Neural cell (in vitro differentiated cells): ENCODE data around the gene COL15A1. TPM values are rescaled to one million over a fixed set of nuclear protein-coding genes. Genes with fewer than 3 reads are reported as not detected.
"Not testable (repeated sequence)": the region's sequence is repeated elsewhere in the genome, so short reads cannot be mapped to it uniquely, and the experiment has no call there.

ENCODE experiments used
- H2AFZ ChIP-seq: fragments of 200-600, 300-800 bp; sonication (generic), shearing (Covaris generic); 2 replicates; pipeline ENCODE4 v1.6.0; 2014; ENCODE audit warnings: low read depth, mild to moderate bottlenecking, antibody characterized with exemption, low read length, moderate library complexity
- H3F3A ChIP-seq: fragments of 200-600 bp; shearing (Covaris generic); 2 replicates; pipeline ENCODE4 v1.6.1; 2016; ENCODE audit warnings: mild to moderate bottlenecking, moderate library complexity, mixed read lengths, antibody characterized with exemption, low read length; ENCODE audit not compliant: insufficient read depth, poor library complexity, severe bottlenecking
- H3K27ac ChIP-seq: fragments of 200-600, 300-800 bp; sonication (generic), shearing (Covaris generic); 2 replicates; pipeline ENCODE4 v1.5.1; 2014; ENCODE audit warnings: mild to moderate bottlenecking, low read length, moderate library complexity
- H3K27me3 ChIP-seq: fragments of 300-800, 200-600 bp; sonication (generic), shearing (Covaris generic); 2 replicates; pipeline ENCODE4 v1.6.0; 2014; ENCODE audit warnings: mild to moderate bottlenecking, low read depth, low read length, moderate library complexity; ENCODE audit not compliant: insufficient read depth
- H3K36me3 ChIP-seq: fragments of 300-800, 200-600 bp; sonication (generic), shearing (Covaris generic); 2 replicates; pipeline ENCODE4 v1.5.1; 2014; ENCODE audit warnings: mild to moderate bottlenecking, antibody characterized with exemption, low read length, moderate library complexity; ENCODE audit not compliant: insufficient read depth
- H3K4me2 ChIP-seq: fragments of 300-800, 200-600 bp; sonication (generic), shearing (Covaris generic); 2 replicates; pipeline ENCODE4 v1.6.0; 2014; ENCODE audit warnings: mild to moderate bottlenecking, low read length
- H3K4me3 ChIP-seq: fragments of 300-800, 200-600 bp; sonication (generic), shearing (Covaris generic); 2 replicates; pipeline ENCODE4 v1.5.1; 2014; ENCODE audit warnings: mild to moderate bottlenecking, low read length, moderate library complexity
- H3K79me2 ChIP-seq: fragments of 200-600 bp; shearing (Covaris generic); replicated peaks from 2 replicates; pipeline ENCODE4 v1.6.0; 2014; ENCODE audit warnings: mild to moderate bottlenecking, low read length, moderate library complexity; ENCODE audit not compliant: insufficient read depth
- H3K9ac ChIP-seq: fragments of 300-800, 200-600 bp; sonication (generic), shearing (Covaris generic); 2 replicates; pipeline ENCODE4 v1.6.1; 2016; ENCODE audit warnings: mild to moderate bottlenecking, low read length, mixed read lengths
- H3K9me2 ChIP-seq: fragments of 200-600 bp; shearing (Covaris generic); 2 replicates; pipeline ENCODE4 v1.6.1; 2016; ENCODE audit warnings: mild to moderate bottlenecking, low read length, mixed read lengths; ENCODE audit not compliant: insufficient read depth
- H3K9me3 ChIP-seq: fragments of 200-600, 300-800 bp; sonication (generic), shearing (Covaris generic); 2 replicates; pipeline ENCODE4 v1.6.1; 2016; ENCODE audit warnings: mild to moderate bottlenecking, mixed run types, low read length, moderate library complexity, mixed read lengths
- H4K20me1 ChIP-seq: fragments of 200-600 bp; shearing (Covaris generic); 2 replicates; pipeline ENCODE4 v1.6.1; 2016; ENCODE audit warnings: mild to moderate bottlenecking, mixed run types; ENCODE audit not compliant: insufficient read depth
- CTCF ChIP-seq: fragments of 450-650 bp; IDR thresholded peaks from 2 replicates; pipeline ENCODE4 v1.5.1; 2014; ENCODE audit warnings: antibody characterized with exemption, mild to moderate bottlenecking, moderate library complexity; ENCODE audit not compliant: poor library complexity, severe bottlenecking
- EP300 ChIP-seq: fragments of 450-650 bp; conservative IDR thresholded peaks from 2 replicates; pipeline ENCODE4 v1.6.1; 2014; ENCODE audit warnings: antibody characterized with exemption, mild to moderate bottlenecking, moderate library complexity; ENCODE audit not compliant: poor library complexity, severe bottlenecking
- EZH2 ChIP-seq: fragments of 200-600, 300-800 bp; shearing (Covaris generic), sonication (generic); IDR thresholded peaks from 2 replicates; pipeline ENCODE4 v1.6.1; 2014; ENCODE audit warnings: antibody characterized with exemption, low read length, borderline replicate concordance, mild to moderate bottlenecking; ENCODE audit not compliant: insufficient read depth, poor library complexity, severe bottlenecking
- MXI1 ChIP-seq: fragments of 450-650 bp; conservative IDR thresholded peaks from 2 replicates; pipeline ENCODE4 v1.6.1; 2014; ENCODE audit warnings: antibody characterized with exemption, mild to moderate bottlenecking; ENCODE audit not compliant: poor library complexity, severe bottlenecking
- POLR2AphosphoS5 ChIP-seq: IDR thresholded peaks from 2 replicates; pipeline ENCODE4 v1.6.1; 2012
- RAD21 ChIP-seq: fragments of 450-650 bp; conservative IDR thresholded peaks from 2 replicates; pipeline ENCODE4 v1.6.1; 2014; ENCODE audit warnings: antibody characterized with exemption, mild to moderate bottlenecking, moderate library complexity
- REST ChIP-seq: IDR thresholded peaks from 2 replicates; pipeline ENCODE4 v1.6.1; 2012; ENCODE audit warnings: borderline replicate concordance
- SMC3 ChIP-seq: fragments of 450-650 bp; conservative IDR thresholded peaks from 2 replicates; pipeline ENCODE4 v1.6.1; 2014; ENCODE audit warnings: antibody characterized with exemption, mild to moderate bottlenecking, moderate library complexity; ENCODE audit not compliant: poor library complexity
- TAF1 ChIP-seq: IDR thresholded peaks from 2 replicates; pipeline ENCODE4 v1.6.1; 2012; ENCODE audit warnings: low read depth
- polyA plus RNA-seq: library from polyadenylated mRNA; depleted of rRNA; stranded (reverse); fragments of >200 nt; gene quantifications from 2 replicates; pipeline ENCODE4 v1.2.3, GENCODE V29; 2014

Gene COL15A1
- polyA plus RNA-seq, 1 donor from 2014 or later: 2.8 TPM

- Histone ChIP-seq H3K4me3 (no peak overlapping the region), H3K36me3 (no peaks in the 10 kb centered on the region), H3K79me2 (no peaks in the 10 kb centered on the region), H3K27me3 (no peaks in the 10 kb centered on the region), H3K27ac (no peak overlapping the region), H3K4me2 (no peak overlapping the region), H3K9me3 (no peaks in the 10 kb centered on the region), H4K20me1 (no peaks in the 10 kb centered on the region), H2AFZ (no peak overlapping the region), H3K9me2 (no peaks in the 10 kb centered on the region), H3F3A (no peaks in the 10 kb centered on the region), H3K9ac (no peak overlapping the region)
- TF ChIP-seq EP300 (no peak), TAF1 (no peak), POLR2AphosphoS5 (no peak), EZH2 (no peak), MXI1 (no peak), CTCF (no peak), SMC3 (no peak), RAD21 (no peak), REST (no peak)
These were observed 32.7 kb upstream of the COL15A1 start for GRCh38 chr9:98911042-98911441.

GRCh38 chr9:98911738-98912137, 32.0 kb upstream of the COL15A1 start:
- not testable (repeated sequence) for H3K27ac ChIP-seq, H3K4me2 ChIP-seq, H3K9ac ChIP-seq, H2AFZ ChIP-seq, H4K20me1 ChIP-seq, H3K4me3 ChIP-seq, H3K79me2 ChIP-seq, H3K9me3 ChIP-seq, H3K9me2 ChIP-seq, H3F3A ChIP-seq, H3K27me3 ChIP-seq, H3K36me3 ChIP-seq

GRCh38 chr9:98912450-98912849, 31.3 kb upstream of the COL15A1 start:
- Histone ChIP-seq H3K4me2 (no peak overlapping the region), H3K4me3 (no peak overlapping the region), H3K36me3 (no peaks in the 10 kb centered on the region), H2AFZ (no peak overlapping the region), H3K27ac (no peak overlapping the region), H3K27me3 (no peaks in the 10 kb centered on the region), H3F3A (no peaks in the 10 kb centered on the region), H4K20me1 (no peaks in the 10 kb centered on the region), H3K9ac (no peak overlapping the region), H3K9me2 (no peaks in the 10 kb centered on the region), H3K9me3 (no peaks in the 10 kb centered on the region), H3K79me2 (no peaks in the 10 kb centered on the region)
- TF ChIP-seq EZH2: no peak
- no peak for TF ChIP-seq SMC3
- no peak for TF ChIP-seq TAF1
- TF ChIP-seq REST: no peak
- no peak for TF ChIP-seq EP300
- no peak for TF ChIP-seq POLR2AphosphoS5
- no peak for TF ChIP-seq CTCF
- TF ChIP-seq RAD21: no peak
- no peak for TF ChIP-seq MXI1
